Common myeloid progenitor, CD34-positive (primary cell): ENCODE measurements around the gene ERO1A.

Source experiments
- CTCF ChIA-PET: fragments of 350-600 bp; sonication (Branson Sonifier 250); formaldehyde crosslinking; loops from one replicate; lab custom pipeline; 2021; ENCODE audit warnings: antibody characterized with exemption; lab: Charles Lee
- POLR2A ChIA-PET: fragments of 350-600 bp; sonication (Branson Sonifier 250); formaldehyde crosslinking; loops from one replicate; lab custom pipeline; 2021; ENCODE audit warnings: antibody characterized with exemption; lab: Charles Lee
- DNase-seq, 3 donors: peaks; one replicate each; pipeline versions ENCODE4 v3.0.0 to v3.0.0-alpha.2; 2013
- H3K27ac ChIP-seq, 2 experiments: 1 replicate in 1 of 2; 2 replicates in 1 of 2; pipeline ENCODE4 v1.7.0; 2013; ENCODE audit warnings: inconsistent platforms in 2 of 2, low read length in 2 of 2, mild to moderate bottlenecking in 2 of 2, low read depth in 1 of 2, moderate library complexity in 1 of 2; ENCODE audit not compliant: severe bottlenecking in 2 of 2, insufficient read depth in 1 of 2, poor library complexity in 1 of 2
- H3K27me3 ChIP-seq, 5 experiments: replicated peaks in 2 of 5; 1 replicate in 3 of 5; 2 replicates in 2 of 5; pipeline versions ENCODE4 v1.6.1 to v1.7.0; 2013; ENCODE audit warnings: low read length in 4 of 5, mild to moderate bottlenecking in 2 of 5, moderate library complexity in 2 of 5, inconsistent platforms in 1 of 5; ENCODE audit not compliant: insufficient read depth in 5 of 5, control insufficient read depth in 4 of 5
- H3K36me3 ChIP-seq, 4 experiments: 1 replicate in 2 of 4; 2 replicates in 2 of 4; pipeline versions ENCODE4 v1.6.1 to v1.7.0; 2013; ENCODE audit warnings: low read length in 3 of 4, control low read depth in 1 of 4, mild to moderate bottlenecking in 1 of 4; ENCODE audit not compliant: control insufficient read depth in 4 of 4, insufficient read depth in 4 of 4
- H3K4me1 ChIP-seq, 4 experiments: 1 replicate in 3 of 4; 2 replicates in 1 of 4; pipeline versions ENCODE4 v1.6.1 to v1.7.1; 2013; ENCODE audit warnings: low read length in 3 of 4, mild to moderate bottlenecking in 3 of 4, control low read depth in 1 of 4, inconsistent platforms in 1 of 4, moderate library complexity in 1 of 4; ENCODE audit not compliant: control insufficient read depth in 4 of 4, insufficient read depth in 4 of 4; ENCODE audit errors: control extremely low read depth in 1 of 4
- H3K4me3 ChIP-seq, 7 experiments: 1 replicate in 4 of 7; 2 replicates in 3 of 7; pipeline versions ENCODE4 v1.5.1 to v1.7.0; 2013; ENCODE audit warnings: mild to moderate bottlenecking in 7 of 7, low read length in 6 of 7, moderate library complexity in 6 of 7, inconsistent platforms in 2 of 7, low read depth in 2 of 7, control low read depth in 1 of 7; ENCODE audit not compliant: insufficient read depth in 4 of 7, control insufficient read depth in 1 of 7; ENCODE audit errors: extremely low read depth in 1 of 7
- H3K9me3 ChIP-seq, 5 experiments: 1 replicate in 4 of 5; 2 replicates in 1 of 5; pipeline versions ENCODE4 v1.6.1 to v1.7.1; 2013; ENCODE audit warnings: low read length in 4 of 5, mild to moderate bottlenecking in 2 of 5, inconsistent platforms in 1 of 5, low read depth in 1 of 5, moderate library complexity in 1 of 5; ENCODE audit not compliant: control insufficient read depth in 4 of 5, insufficient read depth in 2 of 5; ENCODE audit errors: control extremely low read depth in 1 of 5
- WGBS: methylation state at CpG from one replicate; pipeline ENCODE4 v1.1.5; 2013; ENCODE audit not compliant: insufficient coverage; 5-methylcytosine and 5-hydroxymethylcytosine counted together

ERO1A gene

GRCh38 chr14:52723514-52724359 is 28.4 kb upstream of the ERO1A start:
- Histone ChIP-seq H3K27ac (no peak overlapping the region), H3K36me3 (peaks cover 14 to 80% (median 55%) of the 10 kb centered on the region in 4 experiments), H3K4me3 (no peak overlapping the region), H3K4me1 (no peaks in the 10 kb centered on the region), H3K9me3 (no peaks in the 10 kb centered on the region), H3K27me3 (no peaks in the 10 kb centered on the region)
- no peak for DNase-seq
- WGBS: 95% methylated on average over 3 of the region's 4 CpGs
- ChIA-PET CTCF (interaction anchor here (0.9 to 3.2 kb wide), 2 partner anchors 11 to 13 kb away, joined by 3 to 10 read pairs; no protein-coding TSS in a partner anchor), POLR2A (no interaction called here)

- CTCF ChIA-PET: interaction anchor here (1.8 kb wide), 1 partner anchor 12 kb away, joined by 5 read pairs; no protein-coding TSS in a partner anchor
- H3K4me1 ChIP-seq: no peaks in the 10 kb centered on the region
- no peak overlapping the region for H3K27ac ChIP-seq
- H3K36me3 ChIP-seq: peaks cover 29 to 78% (median 49%) of the 10 kb centered on the region in 4 experiments
- DNase-seq: no peak
- H3K27me3 ChIP-seq: no peaks in the 10 kb centered on the region
- no peaks in the 10 kb centered on the region for H3K9me3 ChIP-seq
- 100% methylated on average over 1 of the region's 6 CpGs for WGBS
- H3K4me3 ChIP-seq: no peak overlapping the region
- POLR2A ChIA-PET: no interaction called here
These were observed 20.8 kb upstream of the ERO1A start for GRCh38 chr14:52716155-52716554.

- no peak for DNase-seq
- 40% methylated on average over 1 of the region's 1 CpG for WGBS
- Histone ChIP-seq H3K36me3 (peaks cover 20 to 64% (median 46%) of the 10 kb centered on the region in 4 experiments), H3K9me3 (no peaks in the 10 kb centered on the region), H3K27ac (no peak overlapping the region), H3K27me3 (no peaks in the 10 kb centered on the region), H3K4me3 (no peak overlapping the region), H3K4me1 (peaks cover 6 to 18% (median 9%) of the 10 kb centered on the region in 4 experiments)
- ChIA-PET POLR2A (no interaction called here), CTCF (interaction anchor here (1.0 to 2.2 kb wide), 4 partner anchors 11 to 27 kb away, joined by 3 to 10 read pairs (median 5); no protein-coding TSS in a partner anchor)
These were observed 16.3 kb upstream of the ERO1A start for GRCh38 chr14:52711666-52712065.

- CTCF ChIA-PET: interaction anchor here (0.7 to 1.4 kb wide), 4 partner anchors 15 to 155 kb away, joined by 3 read pairs; partner anchors contain the start of gene TXNDC16
- Histone ChIP-seq H3K27ac (peak within 1 kb of the TSS; percentile 92 to 95), H3K27me3 (no peaks in the 10 kb centered on the region), H3K4me1 (peaks cover 6 to 23% (median 15%) of the 10 kb centered on the region in 4 experiments), H3K9me3 (no peaks in the 10 kb centered on the region), H3K4me3 (peak within 1 kb of the TSS; percentile 71 to 99 (median 92)), H3K36me3 (peaks cover 0 to 28% (median 19%) of the 10 kb centered on the region in 4 experiments)
- 0% methylated on average over 38 of the region's 43 CpGs for WGBS
- DNase-seq: peak; percentile 92 to 93 (median 93)
- POLR2A ChIA-PET: interaction anchor here (0.8 kb wide), 1 partner anchor 11 kb away, joined by 6 read pairs; the partner anchor contains the start of gene ERO1A
These were observed 11.7 kb upstream of the ERO1A start, which contains the start of gene PSMC6 for GRCh38 chr14:52706724-52707706. PSMC6 (plus strand) TSS chr14:52707200; CDS start chr14:52707220, 20 bp downstream.

GRCh38 chr14:52706286-52706685 is 10.9 kb upstream of the ERO1A start:
- Histone ChIP-seq H3K4me3 (peak overlapping the region in 6 of 7 experiments; percentile 90 to 99 (median 94)), H3K9me3 (no peaks in the 10 kb centered on the region), H3K27ac (peak overlapping the region in 1 of 2 experiments; percentile 95), H3K4me1 (peaks cover 6 to 23% (median 15%) of the 10 kb centered on the region in 4 experiments), H3K27me3 (no peaks in the 10 kb centered on the region), H3K36me3 (peaks cover 0 to 21% (median 13%) of the 10 kb centered on the region in 4 experiments)
- CTCF ChIA-PET: no interaction called here
- DNase-seq: peak; percentile 56 to 75 (median 70)
- POLR2A ChIA-PET: interaction anchor here (0.8 kb wide), 1 partner anchor 11 kb away, joined by 6 read pairs; the partner anchor contains the start of gene ERO1A
- WGBS: no CpG with 5 or more reads among the region's 5 CpGs

GRCh38 chr14:52703664-52704063 is 8.3 kb upstream of the ERO1A start:
- peaks cover 6 to 20% (median 15%) of the 10 kb centered on the region in 4 experiments for H3K4me1 ChIP-seq
- H3K27me3 ChIP-seq: no peaks in the 10 kb centered on the region
- ChIA-PET POLR2A (no interaction called here), CTCF (no interaction called here)
- no peaks in the 10 kb centered on the region for H3K9me3 ChIP-seq
- H3K36me3 ChIP-seq: peaks cover 0 to 1% (median 0%) of the 10 kb centered on the region in 4 experiments
- 100% methylated on average over 1 of the region's 2 CpGs for WGBS
- H3K27ac ChIP-seq: no peak overlapping the region
- no peak overlapping the region for H3K4me3 ChIP-seq
- DNase-seq: no peak
